DMS53 treated with DMSO at 0.1 percent for 48 hours (cell line): ENCODE measurements around the gene MEOX2.

Experiments used
- DNase-seq: peaks from one replicate; lab custom pipeline; 2025; ENCODE audit not compliant: unreplicated experiment; lab: John Stamatoyannopoulos, UW

The MEOX2 gene

DNA sequence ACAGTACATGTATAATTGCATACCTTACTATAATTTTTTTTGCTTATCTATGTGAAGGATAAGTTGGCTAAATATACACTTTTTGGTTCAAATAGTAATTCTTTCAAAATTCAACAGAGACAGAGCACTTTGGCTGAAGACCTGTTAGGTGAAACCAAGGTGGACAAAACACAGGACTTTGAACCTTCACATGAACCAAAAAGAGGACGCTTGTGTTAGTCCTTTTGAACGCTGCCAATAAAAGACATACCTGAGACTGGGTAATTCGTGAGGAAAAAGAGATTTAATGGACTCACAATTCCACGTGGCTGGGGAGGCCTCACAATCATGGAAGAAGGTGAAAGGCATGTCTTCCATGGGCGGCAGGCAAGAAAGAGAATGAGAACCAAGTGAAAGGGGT lies 120.0 kb downstream of the MEOX2 start:
- DNase-seq = no peak

DNA sequence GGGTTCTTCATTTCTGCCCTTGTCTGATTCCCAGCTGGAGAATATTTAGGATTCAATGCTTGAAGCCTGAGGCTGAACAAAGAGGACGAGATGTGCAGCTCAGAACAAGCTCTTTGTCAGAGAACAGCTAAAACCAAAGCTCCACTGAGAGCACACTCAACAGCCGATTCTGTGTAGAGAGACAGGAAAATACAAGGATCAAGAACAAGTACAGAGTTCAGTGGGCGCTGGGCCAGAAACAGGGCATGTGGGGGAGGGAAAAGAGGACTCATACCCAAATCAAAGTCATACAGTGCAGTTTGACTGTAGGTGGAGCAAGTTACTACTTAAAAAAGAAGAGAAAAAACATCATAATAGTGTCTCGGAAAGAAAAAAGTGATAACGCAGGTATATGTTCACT lies 124.6 kb downstream of the MEOX2 start, which contains the start of gene AGMO:
TSS of gene AGMO (minus strand) at position 181 of the 400 bp plus-strand sequence.
- DNase-seq = no peak
